Esophagus squamous epithelium (tissue), 4 donors: ENCODE measurements around the gene PCDHB9.
"Not testable (repeated sequence)": the region's sequence is repeated elsewhere in the genome, so short reads cannot be mapped to it uniquely, and the experiment has no call there.

Experiments used
- CTCF ChIP-seq, 6 experiments: fragments of 450-650 bp in 4 of 6; fragments of 200-600 bp in 2 of 6; sonication (generic) in 2 of 6; IDR thresholded peaks; one replicate each; pipeline ENCODE4 v1.5.1; 2016 to 2019; ENCODE audit warnings: antibody characterized with exemption in 6 of 6, mild to moderate bottlenecking in 4 of 6, moderate library complexity in 4 of 6
- POLR2A ChIP-seq, 4 donors: fragments of 450-650 bp; IDR thresholded peaks; one replicate each; pipeline ENCODE4 v1.6.1; 2017; ENCODE audit warnings: antibody characterized with exemption in 4 of 4, mild to moderate bottlenecking in 4 of 4, moderate library complexity in 3 of 4

DNA sequence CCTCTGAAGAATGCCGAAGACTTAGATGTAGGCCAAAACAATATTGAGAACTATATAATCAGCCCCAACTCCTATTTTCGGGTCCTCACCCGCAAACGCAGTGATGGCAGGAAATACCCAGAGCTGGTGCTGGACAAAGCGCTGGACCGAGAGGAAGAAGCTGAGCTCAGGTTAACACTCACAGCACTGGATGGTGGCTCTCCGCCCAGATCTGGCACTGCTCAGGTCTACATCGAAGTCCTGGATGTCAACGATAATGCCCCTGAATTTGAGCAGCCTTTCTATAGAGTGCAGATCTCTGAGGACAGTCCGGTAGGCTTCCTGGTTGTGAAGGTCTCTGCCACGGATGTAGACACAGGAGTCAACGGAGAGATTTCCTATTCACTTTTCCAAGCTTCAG is 27.6 kb downstream of the PCDHB9 start:
- TF ChIP-seq CTCF, POLR2A (IDR thresholded peaks at IDR 0.05): not testable (repeated sequence)
